MM.1S (cell line): ENCODE results near the gene FAM193B.

Source experiments
- EZH2 ChIP-seq: fragments of 300-600 bp; sonication (generic); optimal IDR thresholded peaks from 2 replicates; pipeline ENCODE3; 2017; ENCODE audit warnings: low read depth, mild to moderate bottlenecking, antibody characterized with exemption, low read length, mixed read lengths
- EZH2phosphoT487 ChIP-seq: fragments of 300-600 bp; sonication (generic); IDR thresholded peaks from 2 replicates; pipeline ENCODE4 v1.6.1; 2018; ENCODE audit warnings: antibody characterized with exemption, low read length
- TF ChIP-seq, protein P1 (sequence below): fragments of 300-600 bp; sonication (generic); IDR thresholded peaks from 2 replicates; pipeline ENCODE4 v1.5.1; 2016; ENCODE audit warnings: antibody characterized with exemption, low read length, mixed read lengths

DNA sequence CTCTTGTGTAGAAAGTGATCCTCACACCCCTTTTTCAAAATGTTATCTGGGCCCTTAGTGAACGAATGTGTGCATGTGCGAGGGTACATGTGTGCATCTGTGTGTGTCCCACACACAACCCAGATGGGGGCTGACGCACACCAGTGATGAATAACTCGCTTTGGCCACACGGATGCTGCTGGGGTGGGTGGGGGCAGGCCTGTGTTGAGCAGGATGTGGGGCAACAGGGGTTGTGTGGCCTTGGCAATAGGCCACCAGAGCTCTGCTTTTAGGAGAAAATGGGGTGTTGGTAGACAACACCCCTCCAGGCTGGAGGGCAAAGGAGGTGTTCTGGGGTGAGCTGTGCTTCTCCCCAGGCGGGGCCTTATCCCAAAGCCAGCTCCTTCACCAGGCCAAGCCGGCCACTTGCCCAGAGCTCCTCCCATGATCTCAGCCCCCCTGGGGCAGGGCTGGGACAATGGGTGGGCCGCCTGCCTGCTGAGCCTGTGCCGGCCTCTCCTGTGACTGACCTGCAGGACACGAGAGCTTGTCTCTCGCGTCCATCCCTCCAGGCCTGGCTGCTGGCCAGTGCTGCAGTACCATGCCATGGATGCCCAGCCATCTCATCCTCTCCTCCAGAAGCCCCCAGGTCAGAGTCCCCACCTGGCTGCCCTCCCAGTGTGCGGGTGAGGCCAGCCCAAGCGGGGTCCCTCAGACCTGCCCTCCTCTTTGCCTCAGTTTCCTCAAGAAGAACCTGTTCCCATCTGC is 82.6 kb downstream of the FAM193B start:
- TF ChIP-seq, protein P1, sequence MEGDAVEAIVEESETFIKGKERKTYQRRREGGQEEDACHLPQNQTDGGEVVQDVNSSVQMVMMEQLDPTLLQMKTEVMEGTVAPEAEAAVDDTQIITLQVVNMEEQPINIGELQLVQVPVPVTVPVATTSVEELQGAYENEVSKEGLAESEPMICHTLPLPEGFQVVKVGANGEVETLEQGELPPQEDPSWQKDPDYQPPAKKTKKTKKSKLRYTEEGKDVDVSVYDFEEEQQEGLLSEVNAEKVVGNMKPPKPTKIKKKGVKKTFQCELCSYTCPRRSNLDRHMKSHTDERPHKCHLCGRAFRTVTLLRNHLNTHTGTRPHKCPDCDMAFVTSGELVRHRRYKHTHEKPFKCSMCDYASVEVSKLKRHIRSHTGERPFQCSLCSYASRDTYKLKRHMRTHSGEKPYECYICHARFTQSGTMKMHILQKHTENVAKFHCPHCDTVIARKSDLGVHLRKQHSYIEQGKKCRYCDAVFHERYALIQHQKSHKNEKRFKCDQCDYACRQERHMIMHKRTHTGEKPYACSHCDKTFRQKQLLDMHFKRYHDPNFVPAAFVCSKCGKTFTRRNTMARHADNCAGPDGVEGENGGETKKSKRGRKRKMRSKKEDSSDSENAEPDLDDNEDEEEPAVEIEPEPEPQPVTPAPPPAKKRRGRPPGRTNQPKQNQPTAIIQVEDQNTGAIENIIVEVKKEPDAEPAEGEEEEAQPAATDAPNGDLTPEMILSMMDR = no peak
- TF ChIP-seq EZH2 = no peak
- TF ChIP-seq EZH2phosphoT487 = no peak
